GM18517 (cell line): Measurements from ENCODE around the gene UFSP2.

Source experiments
- ATAC-seq: cut with Tn5 transposase; IDR thresholded peaks from one replicate; pipeline ENCODE4 v1.9.1; 2021; ENCODE audit warnings: mild to moderate bottlenecking, moderate library complexity; ENCODE audit not compliant: unreplicated experiment

Gene UFSP2

DNA sequence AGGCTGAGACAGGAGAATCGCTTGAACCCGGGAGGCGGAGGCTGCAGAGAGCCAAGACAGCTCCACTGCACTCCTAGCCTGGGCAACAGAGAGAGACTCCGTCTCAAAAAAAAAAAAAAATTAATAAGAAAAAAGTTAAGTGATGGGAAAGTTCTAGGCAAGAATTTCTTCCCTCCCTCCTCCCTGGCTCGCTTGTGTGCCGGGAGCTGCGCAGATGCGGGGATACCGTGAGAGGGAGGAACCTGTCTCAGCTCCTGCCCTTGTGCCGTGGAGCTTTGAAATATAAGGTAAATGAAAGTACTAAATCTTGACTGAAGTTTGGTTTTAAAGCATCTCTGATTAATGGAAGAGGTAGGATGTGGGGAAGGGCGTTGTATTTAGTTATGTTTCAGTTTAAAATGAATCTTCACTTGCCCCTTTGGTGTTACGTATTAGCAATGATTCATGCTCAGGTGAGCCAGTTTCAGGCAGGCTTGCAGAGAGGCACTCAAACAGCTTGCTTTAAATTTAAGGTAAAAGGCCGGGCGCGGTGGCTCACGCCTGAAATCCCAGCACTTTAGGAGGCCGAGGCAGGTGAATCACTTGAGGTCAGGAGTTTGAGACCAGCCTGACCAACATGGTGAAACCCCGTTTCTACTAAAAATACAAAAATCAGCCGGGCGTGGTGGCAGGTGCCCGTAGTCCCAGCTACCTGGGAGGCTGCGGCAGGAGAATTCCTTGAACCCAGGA lies 1.4 kb upstream of the UFSP2 start:
- no peak for ATAC-seq

DNA sequence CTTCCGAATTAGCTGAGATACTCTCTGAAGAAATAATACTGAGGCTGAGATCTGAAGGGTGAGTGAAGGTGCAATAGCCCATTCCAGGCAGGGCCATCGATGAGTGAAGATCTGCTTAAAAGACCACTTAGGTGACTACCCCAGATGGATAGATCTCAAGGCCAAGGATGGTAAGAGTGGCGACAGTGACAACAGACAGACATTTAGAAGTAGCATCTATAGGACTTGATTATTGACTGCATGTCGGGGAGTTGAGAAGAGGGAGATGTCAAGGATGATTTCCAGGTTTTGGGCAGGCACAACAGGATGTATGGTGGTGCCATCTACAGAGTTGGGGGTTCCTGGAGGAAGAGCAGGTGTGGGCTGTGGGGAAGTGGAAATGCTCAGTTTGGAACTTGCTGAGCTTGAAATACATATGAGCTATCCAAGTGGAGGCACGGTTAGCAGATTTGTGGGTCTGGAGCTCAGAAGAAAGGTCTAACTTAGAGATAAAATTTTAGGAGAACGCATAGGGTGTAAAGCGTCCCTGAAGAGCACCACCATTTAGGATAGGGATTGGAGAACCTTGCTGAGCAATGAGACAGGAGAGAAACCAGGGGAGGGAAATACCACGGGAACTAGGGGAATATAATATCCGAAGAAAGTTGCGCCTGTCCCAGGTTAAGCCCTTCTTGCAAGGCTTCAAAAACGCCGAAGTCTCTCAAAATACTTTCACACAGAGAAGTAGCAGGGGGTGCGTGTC lies 688 bp downstream of the UFSP2 start:
- no peak for ATAC-seq

DNA sequence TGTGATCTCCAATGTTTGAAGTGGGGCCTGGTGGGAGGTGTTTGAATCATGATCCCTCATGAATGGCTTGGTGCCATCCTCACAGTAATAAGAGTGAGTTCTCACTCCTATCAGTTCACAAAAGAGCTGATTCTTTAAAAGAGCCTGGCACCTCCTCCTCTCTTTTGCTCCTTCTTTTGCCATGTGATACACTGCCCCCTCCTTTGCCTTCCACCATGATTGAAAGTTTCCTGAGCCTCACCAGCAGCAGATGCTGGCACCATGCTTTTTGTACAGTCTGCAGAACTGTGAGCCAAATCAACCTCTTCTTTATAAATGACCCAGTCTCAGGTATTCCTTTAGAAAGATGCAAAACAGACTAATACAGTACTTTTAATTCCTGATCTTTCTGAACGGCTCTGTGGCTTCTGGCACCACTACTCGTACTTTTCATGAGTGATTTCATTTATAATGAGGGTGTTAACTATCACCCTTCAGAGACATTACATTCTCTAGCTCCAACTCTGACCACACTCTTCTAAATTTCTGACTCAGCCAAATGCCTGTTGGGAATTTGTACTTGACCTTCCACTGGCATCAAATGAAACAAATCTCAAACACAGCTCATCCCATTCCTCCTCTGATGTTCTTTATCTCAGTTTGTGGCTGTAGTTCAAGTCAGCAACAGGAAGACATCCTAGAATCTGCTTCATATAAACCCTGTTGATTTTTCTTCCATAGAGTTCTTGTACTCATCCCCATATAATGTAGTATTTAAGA lies 4.2 kb downstream of the UFSP2 start:
- ATAC-seq = no peak

DNA sequence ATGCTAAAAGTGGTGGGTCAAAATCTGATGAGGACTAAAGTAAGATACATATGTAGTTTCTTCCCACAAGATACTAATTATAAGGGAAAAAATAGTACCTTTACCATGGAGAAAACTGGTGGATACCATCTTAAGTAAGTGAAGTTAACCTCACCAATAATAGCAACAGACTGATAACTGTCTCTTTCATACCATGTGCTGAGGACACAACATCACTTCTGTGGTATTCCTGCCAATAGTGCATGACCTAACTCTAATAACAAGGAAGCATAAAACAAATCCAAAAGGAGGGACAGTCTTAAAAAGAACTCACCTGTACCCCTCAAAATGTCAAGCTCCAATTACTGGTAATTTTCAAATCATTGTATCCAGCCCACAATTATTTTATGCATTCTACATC lies 8.8 kb downstream of the UFSP2 start:
- ATAC-seq = no peak

DNA sequence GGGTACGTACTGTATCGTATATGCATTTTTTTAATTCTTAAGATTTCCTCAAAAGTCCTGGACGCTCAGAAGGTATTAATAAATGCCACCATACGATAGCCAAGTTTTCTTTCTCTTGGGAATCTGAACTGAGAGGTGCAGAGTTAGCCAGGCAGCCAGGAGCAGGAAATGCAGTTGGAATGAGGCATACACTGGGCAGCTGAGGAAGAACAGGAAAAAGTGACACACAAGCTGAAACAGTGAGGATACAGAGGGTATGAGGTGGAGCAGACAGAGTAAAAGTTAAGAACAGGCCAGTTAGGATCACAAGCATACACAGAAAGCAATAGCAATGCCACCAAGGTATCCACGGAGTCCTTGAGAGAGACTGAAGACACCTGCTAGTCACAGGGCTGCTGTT lies 13.4 kb downstream of the UFSP2 start:
- no peak for ATAC-seq

DNA sequence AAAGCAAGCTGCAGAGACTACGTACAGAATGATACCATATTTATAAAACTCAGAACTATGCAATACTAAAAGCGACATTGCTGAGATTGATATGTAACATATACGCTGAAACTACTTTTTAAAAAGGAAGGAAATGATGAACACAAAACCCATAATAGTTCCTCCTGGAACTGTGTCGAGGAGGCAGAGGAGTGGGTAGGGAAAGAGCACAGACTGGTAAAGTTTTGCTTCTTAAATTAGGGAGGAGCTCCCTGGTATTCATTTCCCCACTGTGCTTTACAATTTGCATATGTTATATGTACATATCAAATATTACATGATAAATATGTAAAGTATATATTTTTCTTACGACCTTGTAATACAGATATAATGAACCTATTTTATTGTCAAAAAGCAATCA lies 13.9 kb downstream of the UFSP2 start:
- ATAC-seq = no peak

DNA sequence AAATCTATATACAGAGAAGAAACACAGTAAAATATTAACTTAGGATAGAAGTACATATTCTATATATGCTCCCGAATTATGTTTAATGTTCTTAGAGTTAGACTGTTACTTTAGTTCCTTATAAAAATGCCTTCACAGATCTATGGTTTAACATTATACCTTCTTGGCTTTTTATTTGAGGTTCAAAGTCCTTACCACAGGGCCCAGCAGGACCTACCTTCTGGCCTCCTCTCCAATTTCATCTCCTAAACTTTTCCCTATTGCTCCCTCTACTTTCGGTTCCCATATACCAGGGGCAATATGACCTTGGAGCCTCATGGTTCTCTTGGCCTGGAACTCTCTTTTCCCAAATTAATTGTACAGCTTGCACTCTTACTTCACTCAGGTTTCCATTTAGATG lies 17.3 kb downstream of the UFSP2 start:
- ATAC-seq = no peak

DNA sequence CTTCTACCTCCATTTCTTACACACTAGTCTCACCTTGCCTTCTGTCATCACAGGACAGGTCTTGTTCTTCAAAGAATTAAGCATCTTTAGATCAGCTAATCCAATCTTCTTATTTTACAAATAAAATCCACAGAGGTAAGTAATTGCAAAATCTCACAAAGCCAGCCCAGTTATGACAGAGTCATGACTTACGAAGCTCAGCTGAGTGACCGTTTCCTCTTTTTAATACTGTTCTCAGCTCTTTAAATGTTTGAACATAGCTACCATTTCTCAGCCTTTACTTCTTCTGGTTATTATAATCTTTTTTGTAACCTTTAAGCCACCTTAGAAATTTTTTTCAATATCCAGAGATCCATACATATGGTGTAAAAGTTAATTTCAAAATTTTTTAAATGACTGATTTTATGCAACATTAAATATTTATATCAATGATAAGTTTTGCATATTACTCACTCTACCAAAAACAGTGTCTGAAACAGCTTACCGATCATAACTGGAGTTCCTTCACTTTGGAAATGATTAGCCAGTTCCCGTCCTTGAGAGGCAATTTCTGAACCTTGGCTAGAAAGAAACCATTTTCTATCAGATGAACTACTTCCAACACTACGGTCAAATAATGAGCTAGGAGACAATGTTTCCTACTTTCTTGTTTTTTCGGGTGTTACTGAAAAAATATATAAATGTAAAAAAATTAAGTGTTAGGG lies 20.3 kb downstream of the UFSP2 start:
- no peak for ATAC-seq

DNA sequence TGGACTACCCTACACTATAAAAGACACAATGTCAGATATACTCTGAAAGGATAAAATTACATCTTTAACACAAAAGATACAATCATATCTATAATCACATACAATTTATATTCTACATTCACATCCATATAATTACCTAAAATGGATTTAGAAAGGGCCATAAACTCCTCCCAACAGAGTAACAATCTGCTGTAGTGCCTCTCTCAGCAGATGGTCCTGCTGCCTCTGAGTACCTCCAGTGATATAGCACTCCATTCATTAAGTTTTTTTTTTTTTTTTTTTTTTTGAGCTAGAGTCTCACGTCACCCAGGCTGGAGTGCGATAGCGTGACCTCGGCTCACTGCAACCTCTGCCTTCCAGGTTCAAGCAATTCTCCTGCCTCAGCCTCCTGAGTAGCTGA lies 21.7 kb downstream of the UFSP2 start:
- ATAC-seq = no peak

DNA sequence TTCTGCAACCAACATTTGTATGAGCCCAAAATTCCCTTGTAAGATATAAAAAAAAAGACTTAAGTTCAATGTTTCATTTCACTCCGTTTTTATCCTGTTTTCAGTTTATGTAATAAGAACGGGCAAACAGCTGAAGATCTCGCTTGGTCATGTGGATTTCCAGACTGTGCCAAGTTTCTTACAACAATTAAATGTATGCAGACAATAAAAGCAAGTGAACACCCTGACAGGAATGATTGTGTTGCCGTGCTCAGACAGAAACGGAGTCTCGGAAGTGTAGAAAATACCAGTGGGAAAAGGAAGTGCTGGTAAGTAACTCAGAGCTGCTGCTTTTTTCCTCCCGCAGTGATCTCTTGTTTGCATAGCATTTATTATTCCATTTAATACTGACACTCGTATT lies 26.3 kb downstream of the UFSP2 start:
- no peak for ATAC-seq

DNA sequence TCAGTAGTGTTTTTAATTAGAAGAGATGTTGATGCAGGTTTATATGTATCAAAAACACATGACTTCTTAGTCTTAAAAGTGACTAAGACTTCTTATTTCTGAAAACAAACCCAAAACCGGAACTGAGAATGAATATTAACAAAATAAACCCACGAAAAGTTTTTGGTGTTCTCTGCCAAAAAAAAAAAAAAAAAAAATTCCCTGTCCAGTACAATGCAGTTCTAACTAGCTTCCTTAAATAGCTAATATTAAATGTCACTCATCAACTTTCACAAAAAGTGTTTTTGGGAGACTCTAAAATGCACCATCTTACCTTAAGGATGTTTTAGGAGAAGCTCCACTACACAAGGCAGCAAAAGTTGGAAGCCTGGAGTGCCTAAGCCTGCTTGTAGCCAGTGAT lies 27.1 kb downstream of the UFSP2 start:
- no peak for ATAC-seq

DNA sequence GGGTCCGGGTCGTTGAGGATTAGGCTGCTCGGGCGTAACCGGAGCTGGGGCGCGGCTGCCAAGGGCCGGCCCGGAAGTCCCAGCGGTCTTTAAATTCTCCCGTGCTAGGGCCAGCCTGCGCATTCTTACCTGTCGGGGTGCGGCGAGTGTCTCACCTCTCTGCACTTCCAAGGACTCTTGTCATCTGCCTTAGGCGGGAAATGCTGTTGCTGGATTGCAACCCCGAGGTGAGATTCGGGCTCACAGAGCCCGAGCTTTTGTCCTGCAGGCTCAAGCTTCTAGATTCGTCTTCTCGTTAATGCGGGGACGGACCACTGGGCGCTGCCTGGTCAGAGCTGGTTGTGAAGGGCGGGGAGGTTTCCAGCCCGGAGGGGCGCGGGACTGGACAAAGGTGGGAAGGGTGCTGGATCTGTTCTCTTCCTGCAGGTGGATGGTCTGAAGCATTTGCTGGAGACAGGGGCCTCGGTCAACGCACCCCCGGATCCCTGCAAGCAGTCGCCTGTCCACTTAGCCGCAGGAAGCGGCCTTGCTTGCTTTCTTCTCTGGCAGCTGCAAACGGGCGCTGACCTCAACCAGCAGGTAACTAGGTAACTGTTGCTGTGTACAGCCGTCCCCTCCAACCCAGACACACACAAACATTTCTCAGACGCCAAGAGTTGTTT lies 28.9 kb downstream of the UFSP2 start, which contains the start of gene ANKRD37:
TSS of gene ANKRD37 (plus strand) at position 118 of the 662 bp plus-strand sequence. CDS start at position 201, 83 bp downstream.
- no peak for ATAC-seq

DNA sequence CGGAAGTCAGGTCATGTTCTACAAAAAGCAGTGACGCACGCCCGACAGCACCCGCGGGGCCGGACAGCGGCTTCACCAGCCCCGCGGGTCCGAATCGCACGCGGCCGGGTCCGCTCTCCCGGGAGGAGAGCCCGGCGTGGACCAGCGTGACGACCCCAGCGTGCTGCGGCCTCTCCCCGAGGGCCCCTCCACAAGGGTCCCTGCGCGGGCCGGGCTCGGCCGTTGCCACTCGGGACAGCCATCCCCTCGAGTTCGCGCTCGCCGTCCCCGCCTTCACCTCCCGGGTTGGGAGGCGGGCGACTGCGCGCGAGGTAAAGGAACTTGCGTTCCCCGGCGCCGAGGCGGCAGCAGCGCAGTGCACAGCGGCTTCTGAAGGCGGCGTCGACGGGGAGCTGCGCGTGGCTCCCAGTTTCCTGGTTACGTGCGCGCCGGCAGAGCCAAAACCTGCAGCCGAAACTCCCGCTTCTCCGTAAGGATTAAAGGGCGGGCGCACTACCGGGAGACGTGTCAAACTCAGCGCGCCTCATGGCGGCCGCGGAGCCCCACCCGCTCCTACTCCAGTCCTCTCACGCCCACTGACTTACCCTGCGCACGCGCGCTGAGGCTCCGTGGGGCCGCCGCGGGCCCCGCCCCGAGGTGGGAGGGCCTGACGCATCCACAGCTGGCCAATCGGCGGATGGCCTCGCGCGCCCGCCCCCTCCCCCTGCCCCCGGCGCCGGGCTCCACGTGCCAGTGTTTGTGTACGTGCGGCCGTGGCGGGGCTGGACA lies 29.6 kb downstream of the UFSP2 start:
- ATAC-seq = peak; percentile 71

DNA sequence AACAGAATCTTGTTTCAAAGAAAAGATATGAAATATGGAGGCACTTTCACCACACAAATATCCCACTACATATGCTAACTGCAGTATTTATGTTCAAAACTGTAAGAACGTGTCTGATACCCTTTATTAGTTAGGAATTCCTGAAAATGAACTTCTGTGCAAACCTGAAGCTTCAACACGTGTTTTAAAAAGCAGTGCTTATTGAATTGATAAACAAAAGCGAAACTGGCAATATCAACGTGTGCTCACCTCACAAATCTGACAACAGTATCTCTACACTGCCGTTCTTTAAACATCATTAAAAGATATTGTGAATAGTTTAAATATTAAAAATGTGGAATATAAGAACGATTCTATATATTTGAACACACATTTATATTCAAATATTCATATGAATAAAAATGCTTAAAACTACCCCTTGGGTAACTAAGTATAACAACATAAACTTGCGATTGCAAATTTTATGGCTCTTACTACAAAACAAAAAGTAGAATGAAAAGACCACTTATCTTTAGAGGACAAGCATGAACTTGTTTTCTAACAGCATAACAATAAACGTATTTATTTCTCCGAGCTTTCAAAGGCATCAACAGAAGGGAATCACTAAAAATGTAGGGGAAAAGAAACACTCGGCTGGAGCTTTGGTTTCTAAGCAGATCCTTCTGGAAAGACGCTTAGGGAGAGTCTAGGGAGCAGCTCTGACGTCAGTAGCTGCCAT lies 30.4 kb downstream of the UFSP2 start, which contains the start of gene LRP2BP:
TSS of gene LRP2BP (minus strand) at position 687 of the 718 bp plus-strand sequence. CDS start 17,738 bp downstream, outside the sequence.
- no peak for ATAC-seq

DNA sequence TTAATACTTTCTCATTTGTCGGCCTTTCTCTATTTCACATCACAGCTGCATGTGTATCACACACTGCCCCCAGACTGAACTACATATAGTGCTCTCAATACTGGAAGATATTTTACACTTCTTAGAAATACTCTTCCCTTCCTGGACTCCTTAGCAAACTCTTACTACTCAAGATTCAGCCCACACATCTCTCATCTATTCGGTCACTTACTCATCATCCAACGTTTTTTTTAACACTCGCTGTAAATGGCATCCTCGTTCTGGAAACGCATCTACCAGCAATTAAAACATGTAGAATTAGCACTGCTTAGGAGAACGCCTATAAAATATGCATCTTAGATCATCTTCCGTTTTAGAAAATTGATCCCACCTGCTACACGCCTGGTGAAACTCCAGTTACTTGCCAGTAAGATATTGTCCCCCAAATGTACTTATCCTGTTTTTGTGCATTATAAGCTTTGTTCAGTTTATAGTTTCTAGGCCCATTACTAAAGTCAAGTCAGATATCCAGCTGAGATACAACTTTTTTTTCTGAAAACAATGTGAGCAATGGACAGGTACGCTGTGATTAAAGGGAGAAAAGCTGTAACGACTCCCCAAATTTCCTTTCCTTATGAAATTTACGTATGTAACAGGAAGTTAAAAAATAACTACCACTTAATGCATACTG lies 31.1 kb downstream of the UFSP2 start:
- no peak for ATAC-seq

DNA sequence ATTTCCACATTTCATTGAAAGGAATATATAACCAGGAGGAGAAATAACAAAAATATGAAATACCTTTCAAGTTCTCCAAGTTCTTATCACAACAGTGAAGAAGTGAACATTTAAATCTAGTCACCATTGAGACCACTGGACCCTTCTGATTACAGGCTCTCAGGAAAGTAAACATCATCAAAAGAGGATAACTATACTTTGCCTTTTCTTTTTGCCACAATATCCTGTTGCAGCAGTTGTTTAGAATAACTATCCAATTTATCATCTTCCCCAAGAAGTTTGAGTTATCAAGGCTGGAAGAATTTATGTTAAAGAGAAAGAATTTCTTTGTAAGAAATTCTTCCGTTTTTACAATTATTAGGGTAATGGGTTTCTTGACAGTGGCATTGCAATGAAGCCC lies 33.6 kb downstream of the UFSP2 start:
- no peak for ATAC-seq

DNA sequence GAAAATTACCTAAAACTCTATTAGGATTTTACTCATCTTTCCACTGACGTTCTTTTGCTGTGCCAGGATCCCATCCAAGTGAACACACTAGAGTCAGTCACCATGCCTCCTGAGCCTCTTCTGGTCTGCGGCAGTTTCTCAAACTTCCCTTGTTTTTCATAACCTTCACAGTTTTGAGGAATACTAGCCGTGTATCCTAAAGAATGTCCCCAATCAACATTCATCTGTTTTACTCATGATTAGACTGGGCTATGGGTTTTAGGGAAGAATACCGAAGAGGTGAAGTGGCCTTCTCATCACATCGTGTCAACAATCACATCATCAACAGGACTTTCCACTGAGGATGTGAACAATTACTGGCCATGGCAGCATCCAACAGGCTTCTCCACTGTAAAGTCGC lies 34.8 kb downstream of the UFSP2 start:
- no peak for ATAC-seq

DNA sequence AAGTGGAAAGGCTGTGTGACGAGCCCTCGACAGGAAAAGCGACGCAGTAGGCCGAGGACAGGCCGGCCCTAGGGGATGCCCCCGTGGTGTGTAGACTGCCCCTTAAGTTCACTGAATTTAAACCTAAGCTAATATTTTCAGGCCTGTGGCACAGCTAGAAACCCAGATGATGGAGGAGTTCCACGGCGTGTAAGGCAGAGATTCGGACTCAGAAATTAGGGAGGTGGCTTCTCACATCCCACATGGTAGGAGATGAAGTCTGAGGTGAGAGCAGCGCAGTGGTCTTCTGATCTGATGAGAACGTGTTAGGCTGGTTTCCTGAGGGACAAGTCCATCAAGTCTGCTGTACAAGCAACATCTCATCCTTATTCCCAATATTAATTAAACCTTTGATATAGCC lies 37.8 kb downstream of the UFSP2 start:
- no peak for ATAC-seq

DNA sequence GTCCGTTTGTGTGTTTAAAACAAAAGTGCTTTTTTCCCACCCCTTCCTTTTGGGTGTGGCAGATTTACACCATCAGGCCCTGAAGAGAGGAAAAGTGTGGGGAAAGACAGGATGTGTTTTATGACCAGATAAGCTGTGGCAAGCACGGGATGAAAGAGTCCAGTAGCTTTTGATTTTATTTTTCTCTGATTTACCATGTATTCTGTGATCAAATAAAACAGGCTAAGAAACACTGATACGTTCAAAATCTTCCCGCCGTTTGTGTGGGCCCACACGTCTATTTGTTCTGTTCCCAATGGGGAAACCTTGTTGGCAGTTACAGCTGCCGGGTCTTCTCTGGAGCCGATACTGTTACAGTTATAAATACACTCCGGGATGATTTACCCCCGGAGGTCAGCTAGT lies 40.8 kb downstream of the UFSP2 start:
- ATAC-seq = no peak
